Type B pancreatic cell (in vitro differentiated cells): ENCODE data around the gene RAPGEF4. TPM values are rescaled to one million over a fixed set of nuclear protein-coding genes. Genes with fewer than 3 reads are reported as not detected.

Source experiments
- DNase-seq: peaks from one replicate; pipeline ENCODE4 v3.0.0; 2021; ENCODE audit warnings: mixed read lengths; ENCODE audit not compliant: unreplicated experiment; ENCODE audit errors: extremely low spot score
- H3K27ac Mint-ChIP-seq: 2 replicates; pipeline ENCODE4 v1.8.0; 2021; ENCODE audit warnings: mild to moderate bottlenecking, mixed read lengths
- H3K27me3 Mint-ChIP-seq: 2 replicates; pipeline ENCODE4 v1.8.0; 2021; ENCODE audit warnings: mixed read lengths
- H3K36me3 Mint-ChIP-seq: 2 replicates; pipeline ENCODE4 v1.8.0; 2021; ENCODE audit warnings: mixed read lengths
- H3K4me1 Mint-ChIP-seq: one replicate; pipeline ENCODE4 v1.8.0; 2021; ENCODE audit warnings: mixed read lengths; ENCODE audit not compliant: unreplicated experiment
- H3K4me3 Mint-ChIP-seq: 2 replicates; pipeline ENCODE4 v1.8.0; 2021; ENCODE audit warnings: mild to moderate bottlenecking, mixed read lengths
- H3K9me3 Mint-ChIP-seq: 2 replicates; pipeline ENCODE4 v1.8.0; 2021; ENCODE audit warnings: mixed read lengths
- CTCF ChIP-seq: fragments of 200-600 bp; sonication (generic); conservative IDR thresholded peaks from 2 replicates; pipeline ENCODE4 v1.5.0; 2021; ENCODE audit warnings: antibody characterized with exemption, mild to moderate bottlenecking
- total RNA-seq: library from RNA; stranded (reverse); gene quantifications from 2 replicates; pipeline ENCODE4 v1.2.1, GENCODE V29; 2021; ENCODE audit warnings: low replicate concordance

The RAPGEF4 gene
- total RNA-seq, 1 donor from 2014 or later, result 4.3 TPM

- no peak for TF ChIP-seq CTCF
- H3K36me3 Mint-ChIP-seq, result peaks cover 3% of the 10 kb centered on the region
- no peak overlapping the region for H3K4me3 Mint-ChIP-seq
- H3K27me3 Mint-ChIP-seq, result no peaks in the 10 kb centered on the region
- no peak overlapping the region for H3K27ac Mint-ChIP-seq
- peaks cover 22% of the 10 kb centered on the region for H3K4me1 Mint-ChIP-seq
- no peak for DNase-seq
- no peaks in the 10 kb centered on the region for H3K9me3 Mint-ChIP-seq
Measured at GRCh38 chr2:173044686-173045085, 309.0 kb downstream of the RAPGEF4 start.

- H3K4me3 Mint-ChIP-seq, result no peak overlapping the region
- no peak overlapping the region for H3K27ac Mint-ChIP-seq
- H3K9me3 Mint-ChIP-seq, result no peaks in the 10 kb centered on the region
- H3K4me1 Mint-ChIP-seq, result peaks cover 27% of the 10 kb centered on the region
- no peak for TF ChIP-seq CTCF
- no peak for DNase-seq
- no peaks in the 10 kb centered on the region for H3K27me3 Mint-ChIP-seq
- H3K36me3 Mint-ChIP-seq, result peaks cover 3% of the 10 kb centered on the region
Measured at GRCh38 chr2:173045181-173045580, 309.5 kb downstream of the RAPGEF4 start.

GRCh38 chr2:173048522-173048896 lies 312.9 kb downstream of the RAPGEF4 start:
- no peak overlapping the region for H3K4me3 Mint-ChIP-seq
- H3K27ac Mint-ChIP-seq, result peak overlapping the region; percentile 26

GRCh38 chr2:173048897-173049661 lies 313.4 kb downstream of the RAPGEF4 start:
- Mint-ChIP-seq H3K36me3 (no peaks in the 10 kb centered on the region), H3K9me3 (no peaks in the 10 kb centered on the region), H3K4me3 (peak overlapping the region; percentile 22), H3K4me1 (peaks cover 33% of the 10 kb centered on the region), H3K27ac (peak overlapping the region; percentile 26), H3K27me3 (no peaks in the 10 kb centered on the region)
- TF ChIP-seq CTCF, result no peak
- no peak for DNase-seq

More at GRCh38 chr2:173048522-173048896, 312.9 kb downstream of the RAPGEF4 start:
- Mint-ChIP-seq H3K27me3 (no peaks in the 10 kb centered on the region), H3K9me3 (no peaks in the 10 kb centered on the region), H3K4me1 (peaks cover 33% of the 10 kb centered on the region), H3K36me3 (no peaks in the 10 kb centered on the region)
- TF ChIP-seq CTCF, result no peak
- no peak for DNase-seq

- H3K4me3 Mint-ChIP-seq, result no peak overlapping the region
- peaks cover 38% of the 10 kb centered on the region for H3K4me1 Mint-ChIP-seq
- no peaks in the 10 kb centered on the region for H3K9me3 Mint-ChIP-seq
- H3K27ac Mint-ChIP-seq, result peak overlapping the region; percentile 26
- H3K36me3 Mint-ChIP-seq, result no peaks in the 10 kb centered on the region
- no peak for DNase-seq
- H3K27me3 Mint-ChIP-seq, result no peaks in the 10 kb centered on the region
- TF ChIP-seq CTCF, result no peak
Measured at GRCh38 chr2:173049831-173050230, 314.2 kb downstream of the RAPGEF4 start.
